ENCODE data around the gene SDK1. TPM values are rescaled to one million over a fixed set of nuclear protein-coding genes. Genes with fewer than 3 reads are reported as not detected.

Gene SDK1
- total and polyA plus RNA-seq, 2 experiments from 2014 or later = 2.1 to 10.0 TPM

- peaks cover 14% of the 10 kb centered on the region; the same call in 2 of the 3 replicates for H3K36me3 Mint-ChIP-seq (ENCODE audit: low read depth)
- H3K27ac Mint-ChIP-seq = no peak overlapping the region
Measured at GRCh38 chr7:4025210-4025609, 724.2 kb downstream of the SDK1 start.

More at GRCh38 chr7:4025210-4025609, 724.2 kb downstream of the SDK1 start:
- H3K79me2 ChIP-seq (replicated peaks; ENCODE audit: insufficient read depth) = no peaks in the 10 kb centered on the region
- no peaks in the 10 kb centered on the region for H3F3A ChIP-seq (replicated peaks; ENCODE audit: low read depth)
- no peak for DNase-seq (ENCODE audit: low spot score)
- H3K9me3 Mint-ChIP-seq = peaks cover 5% of the 10 kb centered on the region; the same call in 2 of the 3 replicates
- no peak overlapping the region for H3K27ac ChIP-seq (ENCODE audit: low read depth)
- H3K27me3 Mint-ChIP-seq (ENCODE audit: insufficient read depth, low read depth, poor library complexity) = peaks cover 4% of the 10 kb centered on the region
- ATAC-seq = peak; percentile 83
- H3K27me3 ChIP-seq (ENCODE audit: insufficient read depth) = no peaks in the 10 kb centered on the region
- H3K4me1 Mint-ChIP-seq = peaks cover 29% of the 10 kb centered on the region
- no peaks in the 10 kb centered on the region for H4K20me1 ChIP-seq (replicated peaks; ENCODE audit: insufficient read depth)
- no peak overlapping the region for H2AFZ ChIP-seq
- TF ChIP-seq ZNF462 (CRISPR knock-in tag; IDR thresholded peaks at IDR 0.05) (no peak), STAT1 (IDR thresholded peaks at IDR 0.05; ENCODE audit: unreplicated experiment) (no peak), POLR2AphosphoS5 (IDR thresholded peaks at IDR 0.05; ENCODE audit: low read depth) (no peak), CREB1 (CRISPR knock-in tag; IDR thresholded peaks at IDR 0.05; ENCODE audit: low read depth) (no peak), ZNF114 (CRISPR knock-in tag; IDR thresholded peaks at IDR 0.05) (no peak), JUNB (IDR thresholded peaks at IDR 0.05; ENCODE audit: unreplicated experiment) (no peak), ETS1 (IDR thresholded peaks at IDR 0.05) (no peak), EZH2phosphoT487 (IDR thresholded peaks at IDR 0.05; ENCODE audit: unreplicated experiment) (no peak), EZH2 (IDR thresholded peaks at IDR 0.05; ENCODE audit: low read depth, unreplicated experiment) (no peak), ZNF331 (CRISPR knock-in tag; IDR thresholded peaks at IDR 0.05; ENCODE audit: low read depth) (no peak), NANOG (IDR thresholded peaks at IDR 0.05; ENCODE audit: borderline replicate concordance) (no peak), CTCF (conservative IDR thresholded peaks at IDR 0.05; ENCODE audit: low read depth in 2 of 2) (no peak), REST (IDR thresholded peaks at IDR 0.05; ENCODE audit: unreplicated experiment) (no peak)
- no peak overlapping the region for H3K4me2 ChIP-seq
- H3K9me2 ChIP-seq (ENCODE audit: insufficient read depth) = peaks cover 3% of the 10 kb centered on the region; the same call in 1 of the 2 replicates
- H3K4me3 ChIP-seq = no peak overlapping the region
- no peak overlapping the region for H3K4me3 Mint-ChIP-seq
- H3K36me3 ChIP-seq (ENCODE audit: insufficient read depth) = no peaks in the 10 kb centered on the region
- no peaks in the 10 kb centered on the region; the same call in 1 of the 2 replicates for H3K4me1 ChIP-seq (ENCODE audit: insufficient read depth)

Data from GM23338 (cell line).